Measurements from ENCODE around the gene MCM7. TPM values are rescaled to one million over a fixed set of nuclear protein-coding genes. Genes with fewer than 3 reads are reported as not detected.
A peak's percentile ranks its signal among the peaks of the same experiment; 100 is the strongest.

MCM7 gene
- total RNA-seq, 2 experiments from 2014 or later, result 54.5 to 56.0 TPM

DNA sequence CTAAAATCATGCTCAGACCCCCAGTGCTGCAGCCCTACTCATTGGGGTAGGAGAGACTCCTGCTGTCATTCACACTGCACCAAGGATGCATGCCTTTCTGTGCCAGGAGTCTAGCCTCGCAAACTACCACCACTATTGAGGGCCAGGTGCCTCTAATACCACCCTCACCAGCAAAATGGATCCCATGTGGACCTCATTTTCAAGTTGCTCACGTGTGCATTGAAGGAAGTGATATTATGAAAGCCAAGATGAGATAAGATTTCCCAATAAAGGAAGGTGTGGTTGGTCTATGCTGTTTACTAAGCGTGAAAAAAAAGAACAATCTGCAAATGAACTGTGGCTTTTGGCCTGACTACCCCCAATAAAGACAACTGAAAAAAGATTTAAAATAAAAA is 40.4 kb upstream of the MCM7 start:
- H3K4me3 ChIP-seq (ENCODE audit: low read length), result no peak overlapping the region
- H3K36me3 ChIP-seq (ENCODE audit: insufficient read depth, low read length), result no peaks in the 10 kb centered on the region
- peaks cover 8% of the 10 kb centered on the region for H3K4me1 ChIP-seq (ENCODE audit: insufficient read depth, low read length)
- no peaks in the 10 kb centered on the region for H3K9me3 ChIP-seq (ENCODE audit: control insufficient read depth in 1 of 2, insufficient read depth in 1 of 2, low read length in 2 of 2)
- Mint-ChIP-seq H3K4me1 (ENCODE audit: low read depth) (peaks cover 14% of the 10 kb centered on the region), H3K36me3 (ENCODE audit: low read depth) (no peaks in the 10 kb centered on the region), H3K27ac (no peak overlapping the region), H3K9me3 (no peaks in the 10 kb centered on the region), H3K27me3 (no peaks in the 10 kb centered on the region), H3K4me3 (no peak overlapping the region)
- TF ChIP-seq, protein P1, sequence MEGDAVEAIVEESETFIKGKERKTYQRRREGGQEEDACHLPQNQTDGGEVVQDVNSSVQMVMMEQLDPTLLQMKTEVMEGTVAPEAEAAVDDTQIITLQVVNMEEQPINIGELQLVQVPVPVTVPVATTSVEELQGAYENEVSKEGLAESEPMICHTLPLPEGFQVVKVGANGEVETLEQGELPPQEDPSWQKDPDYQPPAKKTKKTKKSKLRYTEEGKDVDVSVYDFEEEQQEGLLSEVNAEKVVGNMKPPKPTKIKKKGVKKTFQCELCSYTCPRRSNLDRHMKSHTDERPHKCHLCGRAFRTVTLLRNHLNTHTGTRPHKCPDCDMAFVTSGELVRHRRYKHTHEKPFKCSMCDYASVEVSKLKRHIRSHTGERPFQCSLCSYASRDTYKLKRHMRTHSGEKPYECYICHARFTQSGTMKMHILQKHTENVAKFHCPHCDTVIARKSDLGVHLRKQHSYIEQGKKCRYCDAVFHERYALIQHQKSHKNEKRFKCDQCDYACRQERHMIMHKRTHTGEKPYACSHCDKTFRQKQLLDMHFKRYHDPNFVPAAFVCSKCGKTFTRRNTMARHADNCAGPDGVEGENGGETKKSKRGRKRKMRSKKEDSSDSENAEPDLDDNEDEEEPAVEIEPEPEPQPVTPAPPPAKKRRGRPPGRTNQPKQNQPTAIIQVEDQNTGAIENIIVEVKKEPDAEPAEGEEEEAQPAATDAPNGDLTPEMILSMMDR (IDR thresholded peaks at IDR 0.05), result no peak
- ChIA-PET POLR2A (no interaction called here), CTCF (no interaction called here)
- no peaks in the 10 kb centered on the region for H3K27me3 ChIP-seq (ENCODE audit: control insufficient read depth in 1 of 2, insufficient read depth in 2 of 2, low read length in 2 of 2)
- no peak for DNase-seq
- intact Hi-C loops (cut with DNase I, micrococcal nuclease), result no loop called here
- no peak for ATAC-seq (ENCODE audit: poor library complexity)
- no peak overlapping the region for H3K27ac ChIP-seq (ENCODE audit: low read depth in 1 of 2, low read length in 2 of 2)

DNA sequence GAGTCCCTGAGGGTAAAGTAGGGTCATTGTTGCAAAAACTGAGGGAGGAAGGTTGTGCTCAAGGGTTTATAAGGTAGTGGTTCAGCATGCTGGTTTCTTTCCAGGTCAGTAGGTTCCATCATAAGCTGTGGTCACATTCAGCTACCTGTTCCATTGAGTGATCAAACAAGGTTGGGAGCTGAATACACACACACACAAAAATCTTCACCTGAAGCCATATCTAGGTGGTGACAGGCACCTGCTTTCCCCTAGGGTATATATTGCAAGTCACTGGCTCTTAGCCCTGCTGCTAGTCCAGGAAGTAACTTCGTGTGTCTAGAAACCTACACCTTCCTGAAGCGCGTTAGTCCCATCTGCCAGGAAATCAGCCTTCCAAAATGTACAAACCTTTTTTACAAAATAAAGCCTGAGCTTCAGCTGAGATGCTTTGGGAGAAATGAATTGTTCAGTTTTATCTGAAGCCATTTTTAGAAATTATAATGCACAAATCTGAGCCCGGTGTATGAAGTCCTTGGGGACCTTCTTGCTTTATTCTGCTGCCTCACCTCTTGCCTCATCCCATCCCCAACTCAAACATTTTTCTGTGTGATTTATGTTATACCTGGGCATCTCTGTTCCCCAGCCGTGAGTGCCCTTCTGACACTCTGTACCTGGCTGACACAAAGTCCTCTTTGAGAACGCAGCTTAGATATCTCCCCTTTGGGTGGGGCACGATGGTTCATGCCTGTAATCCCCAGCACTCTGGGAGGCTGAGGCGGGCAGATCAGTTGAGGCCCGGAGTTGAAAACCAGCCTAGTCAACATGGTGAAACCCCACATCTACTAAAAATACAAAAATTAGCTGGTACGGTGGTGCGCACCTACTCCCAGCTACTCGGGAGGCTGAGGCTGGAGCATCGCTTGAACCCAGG is 36.9 kb upstream of the MCM7 start:
- no peak overlapping the region for H3K4me3 ChIP-seq (ENCODE audit: low read length)
- no peaks in the 10 kb centered on the region for H3K36me3 ChIP-seq (ENCODE audit: insufficient read depth, low read length)
- peaks cover 8% of the 10 kb centered on the region for H3K4me1 ChIP-seq (ENCODE audit: insufficient read depth, low read length)
- ATAC-seq (ENCODE audit: poor library complexity) (peak; percentile 65), DNase-seq (peak in 1 of 14 experiments; percentile 36)
- Mint-ChIP-seq H3K4me1 (ENCODE audit: low read depth) (peaks cover 13% of the 10 kb centered on the region), H3K27me3 (no peaks in the 10 kb centered on the region), H3K36me3 (ENCODE audit: low read depth) (no peaks in the 10 kb centered on the region), H3K27ac (peak overlapping the region; percentile 26), H3K9me3 (no peaks in the 10 kb centered on the region), H3K4me3 (no peak overlapping the region)
- intact Hi-C loops (cut with DNase I, micrococcal nuclease), result no loop called here
- H3K27me3 ChIP-seq (ENCODE audit: control insufficient read depth in 1 of 2, insufficient read depth in 2 of 2, low read length in 2 of 2), result no peaks in the 10 kb centered on the region
- no peak overlapping the region for H3K27ac ChIP-seq (ENCODE audit: low read depth in 1 of 2, low read length in 2 of 2)
- H3K9me3 ChIP-seq (ENCODE audit: control insufficient read depth in 1 of 2, insufficient read depth in 1 of 2, low read length in 2 of 2), result no peaks in the 10 kb centered on the region
- TF ChIP-seq, protein P1 (IDR thresholded peaks at IDR 0.05), result no peak
- ChIA-PET POLR2A (interaction anchor here (0.9 to 2.0 kb wide), 4 partner anchors 10 to 34 kb away, joined by 3 to 12 read pairs (median 4); partner anchors contain the start of genes LAMTOR4 and MBLAC1), CTCF (interaction anchor here (0.7 to 1.2 kb wide), 2 partner anchors 8 to 23 kb away, joined by 3 read pairs; no protein-coding TSS in a partner anchor)

DNA sequence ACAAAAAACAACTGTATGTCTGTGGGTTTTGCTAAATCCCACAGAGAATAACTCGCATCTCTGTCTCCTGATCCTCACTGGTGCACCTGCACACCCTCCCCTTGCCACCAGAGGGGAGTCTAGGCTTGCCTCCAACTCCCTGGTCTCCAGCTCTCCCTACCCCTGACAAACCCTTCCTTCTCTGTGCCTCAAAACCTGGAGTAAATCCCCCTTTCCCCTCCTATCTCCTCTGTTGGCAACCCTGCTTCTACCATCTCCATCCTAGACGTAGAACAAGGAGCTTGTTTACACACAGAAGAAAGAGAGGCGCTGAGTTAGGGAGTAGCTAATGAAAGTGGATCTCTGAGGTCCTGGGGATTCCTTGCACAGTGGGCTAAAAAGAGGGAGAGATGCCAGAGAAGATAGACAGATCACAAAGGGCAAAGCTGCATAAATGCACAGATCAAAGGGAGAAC is 31.5 kb upstream of the MCM7 start:
- intact Hi-C loops (cut with DNase I, micrococcal nuclease), result loop anchor here (1.0 to 5.0 kb wide), 7 partner anchors 16 to 276 kb away; partner anchors contain the start of genes AZGP1 (in 1 of the 2), LAMTOR4 (in 1 of the 2) and PVRIG (in 1 of the 2)
- CTCF ChIA-PET, result interaction anchor here (0.7 to 1.5 kb wide), 21 partner anchors 11 to 275 kb away, joined by 3 to 11 read pairs (median 4); partner anchors contain the start of genes GPC2, LAMTOR4 and STAG3
- Mint-ChIP-seq H3K27ac (peak overlapping the region; percentile 42), H3K9me3 (no peaks in the 10 kb centered on the region), H3K36me3 (ENCODE audit: low read depth) (no peaks in the 10 kb centered on the region), H3K27me3 (no peaks in the 10 kb centered on the region), H3K4me1 (ENCODE audit: low read depth) (peaks cover 15% of the 10 kb centered on the region), H3K4me3 (peak overlapping the region; percentile 62)
- H3K27me3 ChIP-seq (ENCODE audit: control insufficient read depth in 1 of 2, insufficient read depth in 2 of 2, low read length in 2 of 2), result no peaks in the 10 kb centered on the region
- H3K9me3 ChIP-seq (ENCODE audit: control insufficient read depth in 1 of 2, insufficient read depth in 1 of 2, low read length in 2 of 2), result no peaks in the 10 kb centered on the region
- POLR2A ChIA-PET, result interaction anchor here (0.7 to 1.2 kb wide), 12 partner anchors 15 to 296 kb away, joined by 3 to 9 read pairs (median 4); partner anchors contain the start of genes GPC2, LAMTOR4, MCM7 and MEPCE
- no peak overlapping the region for H3K4me3 ChIP-seq (ENCODE audit: low read length)
- no peaks in the 10 kb centered on the region for H3K36me3 ChIP-seq (ENCODE audit: insufficient read depth, low read length)
- ATAC-seq (ENCODE audit: poor library complexity), result peak; percentile 77
- no peak overlapping the region for H3K27ac ChIP-seq (ENCODE audit: low read depth in 1 of 2, low read length in 2 of 2)
- TF ChIP-seq, protein P1 (IDR thresholded peaks at IDR 0.05), result peak; percentile 82
- peak; percentile 48 to 83 (median 62) for DNase-seq
- peaks cover 23% of the 10 kb centered on the region for H3K4me1 ChIP-seq (ENCODE audit: insufficient read depth, low read length)

Measured in CD4-positive, alpha-beta T cell (primary cell).